Measurements from ENCODE around the gene SFTA2.
"Not testable (repeated sequence)": the region's sequence is repeated elsewhere in the genome, so short reads cannot be mapped to it uniquely, and the experiment has no call there.

Gene SFTA2

GRCh38 chr6:30931969-30932645 is at the start of gene SFTA2:
SFTA2 (minus strand) TSS chr6:30932170; CDS start chr6:30932096, 74 bp downstream.
- DNase-seq (ENCODE audit: low spot score): no peak

- DNase-seq (ENCODE audit: low spot score): no peak
Observed at GRCh38 chr6:30979690-30980089, 47.7 kb upstream of the SFTA2 start.

- DNase-seq (ENCODE audit: low spot score): no peak
Observed at GRCh38 chr6:30979141-30979540, 47.2 kb upstream of the SFTA2 start.

GRCh38 chr6:30974490-30975252 is 42.7 kb upstream of the SFTA2 start:
- no peak for DNase-seq (ENCODE audit: low spot score)

GRCh38 chr6:30972816-30973215 is 40.8 kb upstream of the SFTA2 start:
- DNase-seq (ENCODE audit: low spot score): no peak

GRCh38 chr6:30970946-30971345 is 39.0 kb upstream of the SFTA2 start:
- DNase-seq (ENCODE audit: low spot score): no peak

GRCh38 chr6:30969171-30969570 is 37.2 kb upstream of the SFTA2 start:
- not testable (repeated sequence) for DNase-seq (ENCODE audit: low spot score)

- DNase-seq (ENCODE audit: low spot score): no peak
Observed at GRCh38 chr6:30966154-30966553, 34.2 kb upstream of the SFTA2 start.

- no peak for DNase-seq (ENCODE audit: low spot score)
Observed at GRCh38 chr6:30965140-30965601, 33.2 kb upstream of the SFTA2 start.

- DNase-seq (ENCODE audit: low spot score): no peak
Observed at GRCh38 chr6:30964075-30964474, 32.1 kb upstream of the SFTA2 start.

- DNase-seq (ENCODE audit: low spot score): no peak
Observed at GRCh38 chr6:30963641-30964040, 31.7 kb upstream of the SFTA2 start.

- DNase-seq (ENCODE audit: low spot score): no peak
Observed at GRCh38 chr6:30962716-30963115, 30.7 kb upstream of the SFTA2 start.

- no peak for DNase-seq (ENCODE audit: low spot score)
Observed at GRCh38 chr6:30960907-30961673, 29.1 kb upstream of the SFTA2 start.

GRCh38 chr6:30957716-30958115 is 25.7 kb upstream of the SFTA2 start:
- DNase-seq (ENCODE audit: low spot score): no peak

GRCh38 chr6:30955367-30956042 is 23.5 kb upstream of the SFTA2 start:
- DNase-seq (ENCODE audit: low spot score): no peak

- DNase-seq (ENCODE audit: low spot score): no peak
Observed at GRCh38 chr6:30954631-30955366, 22.8 kb upstream of the SFTA2 start.

GRCh38 chr6:30951907-30952469 is 20.0 kb upstream of the SFTA2 start:
- no peak for DNase-seq (ENCODE audit: low spot score)

- no peak for DNase-seq (ENCODE audit: low spot score)
Observed at GRCh38 chr6:30948811-30949210, 16.8 kb upstream of the SFTA2 start.

- no peak for DNase-seq (ENCODE audit: low spot score)
Observed at GRCh38 chr6:30947231-30947630, 15.3 kb upstream of the SFTA2 start.

GRCh38 chr6:30945281-30945680 is 13.3 kb upstream of the SFTA2 start:
- no peak for DNase-seq (ENCODE audit: low spot score)

GRCh38 chr6:30944051-30944450 is 12.1 kb upstream of the SFTA2 start:
- DNase-seq (ENCODE audit: low spot score): no peak
